ENCODE data around the gene CD79B. TPM values are rescaled to one million over a fixed set of nuclear protein-coding genes. Genes with fewer than 3 reads are reported as not detected.

The CD79B gene
- total and polyA plus RNA-seq, 2 experiments from 2014 or later, result not detected

GRCh38 chr17:63934183-63935112 lies 2.3 kb upstream of the CD79B start:
- Histone ChIP-seq H3K27ac (no peak overlapping the region), H4K20me1 (ENCODE audit: insufficient read depth) (no peaks in the 10 kb centered on the region), H3K9me2 (ENCODE audit: insufficient read depth) (no peaks in the 10 kb centered on the region), H3K79me2 (ENCODE audit: insufficient read depth) (no peaks in the 10 kb centered on the region), H3K9me3 (ENCODE audit: low read depth) (no peaks in the 10 kb centered on the region), H3K4me1 (ENCODE audit: insufficient read depth) (no peaks in the 10 kb centered on the region), H3K36me3 (ENCODE audit: low read depth) (no peaks in the 10 kb centered on the region), H3K4me3 (no peak overlapping the region), H3K27me3 (replicated peaks; ENCODE audit: insufficient read depth) (peaks cover 14% of the 10 kb centered on the region), H3K4me2 (ENCODE audit: unreplicated experiment) (no peak overlapping the region), H3K9ac (no peak overlapping the region), H3F3A (ENCODE audit: insufficient read depth) (no peaks in the 10 kb centered on the region), H2AFZ (no peak overlapping the region)
- TF ChIP-seq EZH2phosphoT487 (IDR thresholded peaks at IDR 0.05; ENCODE audit: insufficient read depth, low read depth) (no peak), EZH2 (IDR thresholded peaks at IDR 0.05; ENCODE audit: insufficient read depth, poor library complexity, severe bottlenecking) (no peak)
- WGBS, 2 experiments (ENCODE audit: low coverage in 1 of 2, low lambda C conversion rate in 2 of 2, missing lambda C conversion rate in 2 of 2), result 46% methylated on average over 19 to 21 of the region's 21 CpGs
- DNase-seq, result no peak
- in situ Hi-C loops (cut with MboI), result no loop called here

- no peaks in the 10 kb centered on the region for H3K9me2 ChIP-seq (ENCODE audit: insufficient read depth)
- H3K9ac ChIP-seq, result no peak overlapping the region
- H3K4me2 ChIP-seq (ENCODE audit: unreplicated experiment), result no peak overlapping the region
- no peak for DNase-seq
- TF ChIP-seq EZH2 (IDR thresholded peaks at IDR 0.05; ENCODE audit: insufficient read depth, poor library complexity, severe bottlenecking) (no peak), EZH2phosphoT487 (IDR thresholded peaks at IDR 0.05; ENCODE audit: insufficient read depth, low read depth) (no peak)
- in situ Hi-C loops (cut with MboI), result no loop called here
- H3K79me2 ChIP-seq (ENCODE audit: insufficient read depth), result no peaks in the 10 kb centered on the region
- WGBS, 2 experiments (ENCODE audit: low coverage in 1 of 2, low lambda C conversion rate in 2 of 2, missing lambda C conversion rate in 2 of 2), result 24 to 28% methylated on average over 8 of the region's 8 CpGs
- no peaks in the 10 kb centered on the region for H3K36me3 ChIP-seq (ENCODE audit: low read depth)
- no peaks in the 10 kb centered on the region for H3K4me1 ChIP-seq (ENCODE audit: insufficient read depth)
- no peak overlapping the region for H3K27ac ChIP-seq
- H2AFZ ChIP-seq, result no peak overlapping the region
- H3K9me3 ChIP-seq (ENCODE audit: low read depth), result no peaks in the 10 kb centered on the region
- no peaks in the 10 kb centered on the region for H4K20me1 ChIP-seq (ENCODE audit: insufficient read depth)
- H3K27me3 ChIP-seq (replicated peaks; ENCODE audit: insufficient read depth), result peaks cover 14% of the 10 kb centered on the region
- H3K4me3 ChIP-seq, result no peak overlapping the region
- no peaks in the 10 kb centered on the region for H3F3A ChIP-seq (ENCODE audit: insufficient read depth)
These were observed 1.5 kb upstream of the CD79B start for GRCh38 chr17:63933598-63933997.

GRCh38 chr17:63932721-63933120 lies 590 bp upstream of the CD79B start:
- Histone ChIP-seq H3K9ac (no peak overlapping the region), H3K79me2 (ENCODE audit: insufficient read depth) (no peaks in the 10 kb centered on the region), H3K27ac (no peak overlapping the region), H3K4me2 (ENCODE audit: unreplicated experiment) (no peak overlapping the region), H4K20me1 (ENCODE audit: insufficient read depth) (no peaks in the 10 kb centered on the region), H3K9me3 (ENCODE audit: low read depth) (no peaks in the 10 kb centered on the region), H3K36me3 (ENCODE audit: low read depth) (no peaks in the 10 kb centered on the region), H3F3A (ENCODE audit: insufficient read depth) (no peaks in the 10 kb centered on the region), H3K9me2 (ENCODE audit: insufficient read depth) (no peaks in the 10 kb centered on the region), H2AFZ (no peak overlapping the region), H3K4me1 (ENCODE audit: insufficient read depth) (no peaks in the 10 kb centered on the region), H3K27me3 (replicated peaks; ENCODE audit: insufficient read depth) (peaks cover 14% of the 10 kb centered on the region), H3K4me3 (no peak overlapping the region)
- DNase-seq, result no peak
- WGBS, 2 experiments (ENCODE audit: low coverage in 1 of 2, low lambda C conversion rate in 2 of 2, missing lambda C conversion rate in 2 of 2), result 86 to 93% methylated on average over 4 of the region's 4 CpGs
- in situ Hi-C loops (cut with MboI), result no loop called here
- TF ChIP-seq EZH2 (IDR thresholded peaks at IDR 0.05; ENCODE audit: insufficient read depth, poor library complexity, severe bottlenecking) (no peak), EZH2phosphoT487 (IDR thresholded peaks at IDR 0.05; ENCODE audit: insufficient read depth, low read depth) (no peak)

GRCh38 chr17:63930951-63931575 lies 1.1 kb downstream of the CD79B start:
- no peaks in the 10 kb centered on the region for H4K20me1 ChIP-seq (ENCODE audit: insufficient read depth)
- H2AFZ ChIP-seq, result no peak overlapping the region
- H3K79me2 ChIP-seq (ENCODE audit: insufficient read depth), result no peaks in the 10 kb centered on the region
- in situ Hi-C loops (cut with MboI), result no loop called here
- H3K9me3 ChIP-seq (ENCODE audit: low read depth), result no peaks in the 10 kb centered on the region
- DNase-seq, result no peak
- WGBS, 2 experiments (ENCODE audit: low coverage in 1 of 2, low lambda C conversion rate in 2 of 2, missing lambda C conversion rate in 2 of 2), result 75 to 76% methylated on average over 11 to 16 of the region's 16 CpGs
- no peaks in the 10 kb centered on the region for H3K9me2 ChIP-seq (ENCODE audit: insufficient read depth)
- no peaks in the 10 kb centered on the region for H3K36me3 ChIP-seq (ENCODE audit: low read depth)
- H3F3A ChIP-seq (ENCODE audit: insufficient read depth), result no peaks in the 10 kb centered on the region
- H3K9ac ChIP-seq, result no peak overlapping the region
- H3K27me3 ChIP-seq (replicated peaks; ENCODE audit: insufficient read depth), result peaks cover 12% of the 10 kb centered on the region
- no peak overlapping the region for H3K4me2 ChIP-seq (ENCODE audit: unreplicated experiment)
- H3K4me3 ChIP-seq, result no peak overlapping the region
- no peak for TF ChIP-seq EZH2 (IDR thresholded peaks at IDR 0.05; ENCODE audit: insufficient read depth, poor library complexity, severe bottlenecking)
- no peak for TF ChIP-seq EZH2phosphoT487 (IDR thresholded peaks at IDR 0.05; ENCODE audit: insufficient read depth, low read depth)
- no peak overlapping the region for H3K27ac ChIP-seq
- H3K4me1 ChIP-seq (ENCODE audit: insufficient read depth), result no peaks in the 10 kb centered on the region

Data from GM23248 (cell line).